SH-SY5Y (cell line): ENCODE data around the gene CYB5B.

Source experiments
- GATA2 ChIP-seq: IDR thresholded peaks from 2 replicates; pipeline ENCODE4 v1.6.1; 2011; ENCODE audit warnings: mild to moderate bottlenecking, low read depth, low read length
- GATA3 ChIP-seq: IDR thresholded peaks from 2 replicates; pipeline ENCODE4 v1.6.1; 2011; ENCODE audit warnings: low read depth, mild to moderate bottlenecking, low read length, moderate library complexity

DNA sequence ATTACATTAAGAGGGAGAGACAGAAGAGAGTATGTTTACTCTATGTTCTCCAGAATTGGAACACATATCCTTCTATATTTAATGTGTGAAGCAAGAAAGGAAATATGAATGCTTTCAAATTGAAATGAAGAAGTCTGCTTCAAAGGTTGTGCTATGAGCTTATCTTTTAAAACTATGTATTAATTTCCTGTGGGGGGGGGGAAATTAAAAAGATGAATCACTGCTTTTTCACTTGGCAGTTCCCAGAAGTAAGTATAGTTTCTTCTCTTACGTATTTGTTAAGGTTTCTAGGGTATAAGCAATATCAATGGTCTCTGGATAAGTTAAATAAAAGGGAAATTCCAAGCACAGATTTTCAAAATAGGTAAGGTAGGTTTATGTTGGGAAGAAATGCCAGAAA is 45.7 kb upstream of the CYB5B start:
- TF ChIP-seq GATA2 (no peak), GATA3 (no peak)
